CD4-positive, alpha-beta T cell treated with Interleukin-4 for 4 hours (primary cell): Measurements from ENCODE around the gene PLEKHH1.
"Not testable (repeated sequence)": the region's sequence is repeated elsewhere in the genome, so short reads cannot be mapped to it uniquely, and the experiment has no call there.

Experiments
- DNase-seq: peaks from one replicate; pipeline ENCODE4 v3.0.0-alpha.2; 2020

PLEKHH1 gene

GRCh38 chr14:67537736-67538135, 4.6 kb downstream of the PLEKHH1 start:
- DNase-seq = no peak

GRCh38 chr14:67538501-67538900, 5.4 kb downstream of the PLEKHH1 start:
- no peak for DNase-seq

GRCh38 chr14:67539116-67539515, 6.0 kb downstream of the PLEKHH1 start:
- DNase-seq = no peak

- DNase-seq = no peak
Measured at GRCh38 chr14:67541448-67542387, 8.6 kb downstream of the PLEKHH1 start.

GRCh38 chr14:67542620-67543019, 9.5 kb downstream of the PLEKHH1 start:
- not testable (repeated sequence) for DNase-seq

GRCh38 chr14:67544590-67544989, 11.5 kb downstream of the PLEKHH1 start:
- no peak for DNase-seq

- no peak for DNase-seq
Measured at GRCh38 chr14:67547224-67547780, 14.2 kb downstream of the PLEKHH1 start.

GRCh38 chr14:67549734-67550133, 16.6 kb downstream of the PLEKHH1 start:
- DNase-seq = no peak

- no peak for DNase-seq
Measured at GRCh38 chr14:67551123-67551522, 18.0 kb downstream of the PLEKHH1 start.

- DNase-seq = no peak
Measured at GRCh38 chr14:67551940-67552339, 18.9 kb downstream of the PLEKHH1 start.

GRCh38 chr14:67553547-67553946, 20.5 kb downstream of the PLEKHH1 start:
- no peak for DNase-seq

GRCh38 chr14:67554341-67554740, 21.3 kb downstream of the PLEKHH1 start:
- no peak for DNase-seq

- no peak for DNase-seq
Measured at GRCh38 chr14:67555518-67556090, 22.5 kb downstream of the PLEKHH1 start.

- DNase-seq = no peak
Measured at GRCh38 chr14:67556671-67557070, 23.6 kb downstream of the PLEKHH1 start.

- no peak for DNase-seq
Measured at GRCh38 chr14:67557118-67557517, 24.0 kb downstream of the PLEKHH1 start.

- no peak for DNase-seq
Measured at GRCh38 chr14:67557656-67558055, 24.6 kb downstream of the PLEKHH1 start.

- DNase-seq = no peak
Measured at GRCh38 chr14:67559639-67560038, 26.5 kb downstream of the PLEKHH1 start.

GRCh38 chr14:67562025-67562775, 29.1 kb downstream of the PLEKHH1 start:
- DNase-seq = no peak

GRCh38 chr14:67562776-67563150, 29.7 kb downstream of the PLEKHH1 start:
- no peak for DNase-seq

GRCh38 chr14:67564236-67564635, 31.1 kb downstream of the PLEKHH1 start:
- no peak for DNase-seq

GRCh38 chr14:67566908-67567307, 33.8 kb downstream of the PLEKHH1 start:
- DNase-seq = no peak

GRCh38 chr14:67567654-67568053, 34.6 kb downstream of the PLEKHH1 start:
- no peak for DNase-seq

GRCh38 chr14:67569011-67569650, 36.0 kb downstream of the PLEKHH1 start:
- DNase-seq = no peak
